ENCODE results near the gene LANCL2.

- TF ChIP-seq CTCF (IDR thresholded peaks at IDR 0.05; ENCODE audit: low read depth, low read length) (no peak), EZH2phosphoT487 (IDR thresholded peaks at IDR 0.05; ENCODE audit: low read depth) (no peak)
These were observed 29.4 kb upstream of the LANCL2 start for GRCh38 chr7:55335786-55336185.

Data from OCI-LY3 (cell line).